Measurements from ENCODE around the gene HOXD12. TPM values are rescaled to one million over a fixed set of nuclear protein-coding genes. Genes with fewer than 3 reads are reported as not detected.

HOXD12 gene
- total and polyA plus RNA-seq, 2 experiments from 2014 or later, result not detected

DNA sequence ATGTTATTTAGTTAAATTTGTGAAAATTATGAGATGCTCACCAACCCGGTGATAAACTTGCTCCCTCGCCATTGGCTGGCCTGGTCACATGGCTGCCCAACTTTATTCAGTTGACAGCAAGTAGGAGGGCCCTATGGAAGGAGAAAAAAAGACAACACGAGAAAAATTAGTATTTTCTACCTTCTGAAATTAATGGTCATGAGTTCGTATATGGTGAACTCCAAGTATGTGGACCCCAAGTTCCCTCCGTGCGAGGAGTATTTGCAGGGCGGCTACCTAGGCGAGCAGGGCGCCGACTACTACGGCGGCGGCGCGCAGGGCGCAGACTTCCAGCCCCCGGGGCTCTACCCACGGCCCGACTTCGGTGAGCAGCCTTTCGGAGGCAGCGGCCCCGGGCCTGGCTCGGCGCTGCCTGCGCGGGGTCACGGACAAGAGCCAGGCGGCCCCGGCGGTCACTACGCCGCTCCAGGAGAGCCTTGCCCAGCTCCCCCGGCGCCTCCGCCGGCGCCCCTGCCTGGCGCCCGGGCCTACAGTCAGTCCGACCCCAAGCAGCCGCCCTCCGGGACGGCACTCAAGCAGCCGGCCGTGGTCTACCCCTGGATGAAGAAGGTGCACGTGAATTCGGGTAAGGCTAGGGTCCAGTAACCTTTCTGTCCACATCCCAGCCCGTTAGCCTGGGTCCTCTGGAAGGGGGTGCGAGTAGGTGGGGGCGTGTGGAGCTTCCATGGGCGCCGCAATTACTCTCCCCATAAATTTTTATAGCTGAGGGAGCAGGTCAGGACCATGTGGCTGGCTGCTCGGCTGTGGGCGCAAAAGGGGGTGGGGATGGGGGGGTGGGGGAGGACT lies 52.1 kb downstream of the HOXD12 start, which contains the start of gene HOXD4:
Gene HOXD4, plus strand, starts transcription at position 109 of the 846 bp plus-strand sequence. Its CDS starts 84 bp downstream, at position 193.
- peak within 1 kb of the TSS; percentile 44 for H3K4me2 ChIP-seq
- H3K4me3 Mint-ChIP-seq, result peak within 1 kb of the TSS; percentile 59
- DNase-seq (ENCODE audit: low spot score), result peak; percentile 51
- H3K36me3 Mint-ChIP-seq (ENCODE audit: low read depth), result no peaks in the 10 kb centered on the region
- H3K4me1 ChIP-seq (ENCODE audit: insufficient read depth), result peaks cover 39% of the 10 kb centered on the region
- no peak within 1 kb of the TSS for H3K27ac ChIP-seq (ENCODE audit: low read depth)
- H3K4me3 ChIP-seq, result peak within 1 kb of the TSS; percentile 34
- H2AFZ ChIP-seq, result no peak within 1 kb of the TSS
- H3K9me3 Mint-ChIP-seq, result peaks cover 4% of the 10 kb centered on the region; the same call in 1 of the 3 replicates
- peaks cover 99% of the 10 kb centered on the region for H3K27me3 Mint-ChIP-seq (ENCODE audit: insufficient read depth, low read depth, poor library complexity)
- H3K27me3 ChIP-seq (ENCODE audit: insufficient read depth), result peaks cover 100% of the 10 kb centered on the region
- no peaks in the 10 kb centered on the region for H3K9me2 ChIP-seq (ENCODE audit: insufficient read depth)
- TF ChIP-seq ZNF331 (CRISPR knock-in tag; IDR thresholded peaks at IDR 0.05; ENCODE audit: low read depth), result no peak
- TF ChIP-seq, protein P1, sequence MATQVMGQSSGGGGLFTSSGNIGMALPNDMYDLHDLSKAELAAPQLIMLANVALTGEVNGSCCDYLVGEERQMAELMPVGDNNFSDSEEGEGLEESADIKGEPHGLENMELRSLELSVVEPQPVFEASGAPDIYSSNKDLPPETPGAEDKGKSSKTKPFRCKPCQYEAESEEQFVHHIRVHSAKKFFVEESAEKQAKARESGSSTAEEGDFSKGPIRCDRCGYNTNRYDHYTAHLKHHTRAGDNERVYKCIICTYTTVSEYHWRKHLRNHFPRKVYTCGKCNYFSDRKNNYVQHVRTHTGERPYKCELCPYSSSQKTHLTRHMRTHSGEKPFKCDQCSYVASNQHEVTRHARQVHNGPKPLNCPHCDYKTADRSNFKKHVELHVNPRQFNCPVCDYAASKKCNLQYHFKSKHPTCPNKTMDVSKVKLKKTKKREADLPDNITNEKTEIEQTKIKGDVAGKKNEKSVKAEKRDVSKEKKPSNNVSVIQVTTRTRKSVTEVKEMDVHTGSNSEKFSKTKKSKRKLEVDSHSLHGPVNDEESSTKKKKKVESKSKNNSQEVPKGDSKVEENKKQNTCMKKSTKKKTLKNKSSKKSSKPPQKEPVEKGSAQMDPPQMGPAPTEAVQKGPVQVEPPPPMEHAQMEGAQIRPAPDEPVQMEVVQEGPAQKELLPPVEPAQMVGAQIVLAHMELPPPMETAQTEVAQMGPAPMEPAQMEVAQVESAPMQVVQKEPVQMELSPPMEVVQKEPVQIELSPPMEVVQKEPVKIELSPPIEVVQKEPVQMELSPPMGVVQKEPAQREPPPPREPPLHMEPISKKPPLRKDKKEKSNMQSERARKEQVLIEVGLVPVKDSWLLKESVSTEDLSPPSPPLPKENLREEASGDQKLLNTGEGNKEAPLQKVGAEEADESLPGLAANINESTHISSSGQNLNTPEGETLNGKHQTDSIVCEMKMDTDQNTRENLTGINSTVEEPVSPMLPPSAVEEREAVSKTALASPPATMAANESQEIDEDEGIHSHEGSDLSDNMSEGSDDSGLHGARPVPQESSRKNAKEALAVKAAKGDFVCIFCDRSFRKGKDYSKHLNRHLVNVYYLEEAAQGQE (IDR thresholded peaks at IDR 0.05; ENCODE audit: unreplicated experiment), result no peak
- no peak for TF ChIP-seq CREB1 (CRISPR knock-in tag; IDR thresholded peaks at IDR 0.05; ENCODE audit: low read depth)
- TF ChIP-seq, protein P2, sequence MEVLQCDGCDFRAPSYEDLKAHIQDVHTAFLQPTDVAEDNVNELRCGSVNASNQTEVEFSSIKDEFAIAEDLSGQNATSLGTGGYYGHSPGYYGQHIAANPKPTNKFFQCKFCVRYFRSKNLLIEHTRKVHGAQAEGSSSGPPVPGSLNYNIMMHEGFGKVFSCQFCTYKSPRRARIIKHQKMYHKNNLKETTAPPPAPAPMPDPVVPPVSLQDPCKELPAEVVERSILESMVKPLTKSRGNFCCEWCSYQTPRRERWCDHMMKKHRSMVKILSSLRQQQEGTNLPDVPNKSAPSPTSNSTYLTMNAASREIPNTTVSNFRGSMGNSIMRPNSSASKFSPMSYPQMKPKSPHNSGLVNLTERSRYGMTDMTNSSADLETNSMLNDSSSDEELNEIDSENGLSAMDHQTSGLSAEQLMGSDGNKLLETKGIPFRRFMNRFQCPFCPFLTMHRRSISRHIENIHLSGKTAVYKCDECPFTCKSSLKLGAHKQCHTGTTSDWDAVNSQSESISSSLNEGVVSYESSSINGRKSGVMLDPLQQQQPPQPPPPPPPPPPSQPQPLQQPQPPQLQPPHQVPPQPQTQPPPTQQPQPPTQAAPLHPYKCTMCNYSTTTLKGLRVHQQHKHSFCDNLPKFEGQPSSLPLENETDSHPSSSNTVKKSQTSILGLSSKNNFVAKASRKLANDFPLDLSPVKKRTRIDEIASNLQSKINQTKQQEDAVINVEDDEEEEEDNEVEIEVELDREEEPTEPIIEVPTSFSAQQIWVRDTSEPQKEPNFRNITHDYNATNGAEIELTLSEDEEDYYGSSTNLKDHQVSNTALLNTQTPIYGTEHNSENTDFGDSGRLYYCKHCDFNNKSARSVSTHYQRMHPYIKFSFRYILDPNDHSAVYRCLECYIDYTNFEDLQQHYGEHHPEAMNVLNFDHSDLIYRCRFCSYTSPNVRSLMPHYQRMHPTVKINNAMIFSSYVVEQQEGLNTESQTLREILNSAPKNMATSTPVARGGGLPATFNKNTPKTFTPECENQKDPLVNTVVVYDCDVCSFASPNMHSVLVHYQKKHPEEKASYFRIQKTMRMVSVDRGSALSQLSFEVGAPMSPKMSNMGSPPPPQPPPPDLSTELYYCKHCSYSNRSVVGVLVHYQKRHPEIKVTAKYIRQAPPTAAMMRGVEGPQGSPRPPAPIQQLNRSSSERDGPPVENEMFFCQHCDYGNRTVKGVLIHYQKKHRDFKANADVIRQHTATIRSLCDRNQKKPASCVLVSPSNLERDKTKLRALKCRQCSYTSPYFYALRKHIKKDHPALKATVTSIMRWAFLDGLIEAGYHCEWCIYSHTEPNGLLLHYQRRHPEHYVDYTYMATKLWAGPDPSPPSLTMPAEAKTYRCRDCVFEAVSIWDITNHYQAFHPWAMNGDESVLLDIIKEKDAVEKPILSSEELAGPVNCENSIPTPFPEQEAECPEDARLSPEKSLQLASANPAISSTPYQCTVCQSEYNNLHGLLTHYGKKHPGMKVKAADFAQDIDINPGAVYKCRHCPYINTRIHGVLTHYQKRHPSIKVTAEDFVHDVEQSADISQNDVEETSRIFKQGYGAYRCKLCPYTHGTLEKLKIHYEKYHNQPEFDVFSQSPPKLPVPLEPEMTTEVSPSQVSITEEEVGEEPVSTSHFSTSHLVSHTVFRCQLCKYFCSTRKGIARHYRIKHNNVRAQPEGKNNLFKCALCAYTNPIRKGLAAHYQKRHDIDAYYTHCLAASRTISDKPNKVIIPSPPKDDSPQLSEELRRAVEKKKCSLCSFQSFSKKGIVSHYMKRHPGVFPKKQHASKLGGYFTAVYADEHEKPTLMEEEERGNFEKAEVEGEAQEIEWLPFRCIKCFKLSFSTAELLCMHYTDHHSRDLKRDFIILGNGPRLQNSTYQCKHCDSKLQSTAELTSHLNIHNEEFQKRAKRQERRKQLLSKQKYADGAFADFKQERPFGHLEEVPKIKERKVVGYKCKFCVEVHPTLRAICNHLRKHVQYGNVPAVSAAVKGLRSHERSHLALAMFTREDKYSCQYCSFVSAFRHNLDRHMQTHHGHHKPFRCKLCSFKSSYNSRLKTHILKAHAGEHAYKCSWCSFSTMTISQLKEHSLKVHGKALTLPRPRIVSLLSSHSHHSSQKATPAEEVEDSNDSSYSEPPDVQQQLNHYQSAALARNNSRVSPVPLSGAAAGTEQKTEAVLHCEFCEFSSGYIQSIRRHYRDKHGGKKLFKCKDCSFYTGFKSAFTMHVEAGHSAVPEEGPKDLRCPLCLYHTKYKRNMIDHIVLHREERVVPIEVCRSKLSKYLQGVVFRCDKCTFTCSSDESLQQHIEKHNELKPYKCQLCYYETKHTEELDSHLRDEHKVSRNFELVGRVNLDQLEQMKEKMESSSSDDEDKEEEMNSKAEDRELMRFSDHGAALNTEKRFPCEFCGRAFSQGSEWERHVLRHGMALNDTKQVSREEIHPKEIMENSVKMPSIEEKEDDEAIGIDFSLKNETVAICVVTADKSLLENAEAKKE (CRISPR knock-in tag; IDR thresholded peaks at IDR 0.05), result no peak
- TF ChIP-seq EZH2 (IDR thresholded peaks at IDR 0.05; ENCODE audit: low read depth, unreplicated experiment), result peak; percentile 95
- peak; percentile 98 for TF ChIP-seq EZH2phosphoT487 (IDR thresholded peaks at IDR 0.05; ENCODE audit: unreplicated experiment)
- peaks cover 37% of the 10 kb centered on the region for H3F3A ChIP-seq (replicated peaks; ENCODE audit: low read depth)
- H3K36me3 ChIP-seq (ENCODE audit: insufficient read depth), result no peaks in the 10 kb centered on the region
- H4K20me1 ChIP-seq (replicated peaks; ENCODE audit: insufficient read depth), result peaks cover 59% of the 10 kb centered on the region
- no peak within 1 kb of the TSS for H3K27ac Mint-ChIP-seq
- H3K4me1 Mint-ChIP-seq, result peaks cover 26% of the 10 kb centered on the region
- peak; percentile 29 for ATAC-seq
- H3K79me2 ChIP-seq (replicated peaks; ENCODE audit: insufficient read depth), result no peaks in the 10 kb centered on the region

MicroRNAs within 50 kb of the gene (microRNA counts, 767-probe panel; counts per million panel counts)
- microRNA hsa-miR-10b-5p, result not detected

Small RNAs within 50 kb of the gene (microRNA-seq; reads per million reads assigned to microRNA genes)
- 3.8 reads per million, percentile 15 among the genes with 10 or more reads in this experiment for gene MIR10B

Small RNAs within 50 kb of the gene (small RNA-seq; reads per million reads assigned to genes)
- 13.4 reads per million, percentile 97 among the genes with 10 or more reads in this experiment for gene MIR10B (ENCODE audit: low replicate concordance)

Other genes with a start within 250 kb of the HOXD12 start
- 6.1 and 8.1 TPM in 2 replicates for gene LNPK, start 97.5 kb upstream of the HOXD12 start, total RNA-seq (2014; rRNA removed; shearing (Covaris generic))
- 5.2 and 5.4 TPM in 2 replicates for gene LNPK, start 97.5 kb upstream of the HOXD12 start, polyA plus RNA-seq (2016; fragmentation: Nextera tagmentation; extraction: Ambion mirVana)
- gene EVX2, start 15.8 kb upstream of the HOXD12 start, total RNA-seq (2014; rRNA removed; shearing (Covaris generic)), result 0.03 and 0.04 TPM in 2 replicates
- gene EVX2, start 15.8 kb upstream of the HOXD12 start, polyA plus RNA-seq (2016; fragmentation: Nextera tagmentation; extraction: Ambion mirVana), result not detected in 2 replicates
- gene HOXD13, start 7.1 kb upstream of the HOXD12 start, total RNA-seq (2014; rRNA removed; shearing (Covaris generic)), result 0.47 TPM in 1 of 2 replicates, not detected in the other
- gene HOXD13, start 7.1 kb upstream of the HOXD12 start, polyA plus RNA-seq (2016; fragmentation: Nextera tagmentation; extraction: Ambion mirVana), result not detected in 2 replicates
- gene HOXD11, start 7.5 kb downstream of the HOXD12 start, total RNA-seq (2014; rRNA removed; shearing (Covaris generic)), result not detected in 2 replicates
- not detected in 2 replicates for gene HOXD11, start 7.5 kb downstream of the HOXD12 start, polyA plus RNA-seq (2016; fragmentation: Nextera tagmentation; extraction: Ambion mirVana)
- gene HOXD10, start 17.0 kb downstream of the HOXD12 start, total RNA-seq (2014; rRNA removed; shearing (Covaris generic)), result not detected in 2 replicates
- gene HOXD10, start 17.0 kb downstream of the HOXD12 start, polyA plus RNA-seq (2016; fragmentation: Nextera tagmentation; extraction: Ambion mirVana), result not detected in 2 replicates
- not detected in 2 replicates for gene HOXD9, start 22.9 kb downstream of the HOXD12 start, total RNA-seq (2014; rRNA removed; shearing (Covaris generic))
- not detected in 2 replicates for gene HOXD9, start 22.9 kb downstream of the HOXD12 start, polyA plus RNA-seq (2016; fragmentation: Nextera tagmentation; extraction: Ambion mirVana)
- gene HOXD8, start 29.9 kb downstream of the HOXD12 start, total RNA-seq (2014; rRNA removed; shearing (Covaris generic)), result not detected in 2 replicates
- gene HOXD8, start 29.9 kb downstream of the HOXD12 start, polyA plus RNA-seq (2016; fragmentation: Nextera tagmentation; extraction: Ambion mirVana), result not detected in 2 replicates
- gene HOXD4, start 51.8 kb downstream of the HOXD12 start, total RNA-seq (2014; rRNA removed; shearing (Covaris generic)), result not detected in 2 replicates
- not detected in 2 replicates for gene HOXD4, start 51.8 kb downstream of the HOXD12 start, polyA plus RNA-seq (2016; fragmentation: Nextera tagmentation; extraction: Ambion mirVana)
- not detected in 2 replicates for gene HOXD3, start 57.5 kb downstream of the HOXD12 start, total RNA-seq (2014; rRNA removed; shearing (Covaris generic))
- gene HOXD3, start 57.5 kb downstream of the HOXD12 start, polyA plus RNA-seq (2016; fragmentation: Nextera tagmentation; extraction: Ambion mirVana), result not detected in 2 replicates
- gene HOXD1, start 88.9 kb downstream of the HOXD12 start, total RNA-seq (2014; rRNA removed; shearing (Covaris generic)), result 0.39 TPM in 1 of 2 replicates, not detected in the other
- gene HOXD1, start 88.9 kb downstream of the HOXD12 start, polyA plus RNA-seq (2016; fragmentation: Nextera tagmentation; extraction: Ambion mirVana), result not detected in 2 replicates
- gene MTX2, start 169.6 kb downstream of the HOXD12 start, total RNA-seq (2014; rRNA removed; shearing (Covaris generic)), result 37.5 and 51.8 TPM in 2 replicates
- 81.7 and 93.4 TPM in 2 replicates for gene MTX2, start 169.6 kb downstream of the HOXD12 start, polyA plus RNA-seq (2016; fragmentation: Nextera tagmentation; extraction: Ambion mirVana)